Common myeloid progenitor, CD34-positive (primary cell): ENCODE measurements around the gene ERVK3-1.

Experiments
- CTCF ChIA-PET: fragments of 350-600 bp; sonication (Branson Sonifier 250); formaldehyde crosslinking; loops from one replicate; lab custom pipeline; 2021; ENCODE audit warnings: antibody characterized with exemption; lab: Charles Lee
- POLR2A ChIA-PET: fragments of 350-600 bp; sonication (Branson Sonifier 250); formaldehyde crosslinking; loops from one replicate; lab custom pipeline; 2021; ENCODE audit warnings: antibody characterized with exemption; lab: Charles Lee
- DNase-seq, 3 donors: peaks; one replicate each; pipeline versions ENCODE4 v3.0.0 to v3.0.0-alpha.2; 2013
- H3K27ac ChIP-seq, 2 experiments: 1 replicate in 1 of 2; 2 replicates in 1 of 2; pipeline ENCODE4 v1.7.0; 2013; ENCODE audit warnings: inconsistent platforms in 2 of 2, low read length in 2 of 2, mild to moderate bottlenecking in 2 of 2, low read depth in 1 of 2, moderate library complexity in 1 of 2; ENCODE audit not compliant: severe bottlenecking in 2 of 2, insufficient read depth in 1 of 2, poor library complexity in 1 of 2
- H3K27me3 ChIP-seq, 5 experiments: replicated peaks in 2 of 5; 1 replicate in 3 of 5; 2 replicates in 2 of 5; pipeline versions ENCODE4 v1.6.1 to v1.7.0; 2013; ENCODE audit warnings: low read length in 4 of 5, mild to moderate bottlenecking in 2 of 5, moderate library complexity in 2 of 5, inconsistent platforms in 1 of 5; ENCODE audit not compliant: insufficient read depth in 5 of 5, control insufficient read depth in 4 of 5
- H3K36me3 ChIP-seq, 4 experiments: 1 replicate in 2 of 4; 2 replicates in 2 of 4; pipeline versions ENCODE4 v1.6.1 to v1.7.0; 2013; ENCODE audit warnings: low read length in 3 of 4, control low read depth in 1 of 4, mild to moderate bottlenecking in 1 of 4; ENCODE audit not compliant: control insufficient read depth in 4 of 4, insufficient read depth in 4 of 4
- H3K4me1 ChIP-seq, 4 experiments: 1 replicate in 3 of 4; 2 replicates in 1 of 4; pipeline versions ENCODE4 v1.6.1 to v1.7.1; 2013; ENCODE audit warnings: low read length in 3 of 4, mild to moderate bottlenecking in 3 of 4, control low read depth in 1 of 4, inconsistent platforms in 1 of 4, moderate library complexity in 1 of 4; ENCODE audit not compliant: control insufficient read depth in 4 of 4, insufficient read depth in 4 of 4; ENCODE audit errors: control extremely low read depth in 1 of 4
- H3K4me3 ChIP-seq, 7 experiments: 1 replicate in 4 of 7; 2 replicates in 3 of 7; pipeline versions ENCODE4 v1.5.1 to v1.7.0; 2013; ENCODE audit warnings: mild to moderate bottlenecking in 7 of 7, low read length in 6 of 7, moderate library complexity in 6 of 7, inconsistent platforms in 2 of 7, low read depth in 2 of 7, control low read depth in 1 of 7; ENCODE audit not compliant: insufficient read depth in 4 of 7, control insufficient read depth in 1 of 7; ENCODE audit errors: extremely low read depth in 1 of 7
- H3K9me3 ChIP-seq, 5 experiments: 1 replicate in 4 of 5; 2 replicates in 1 of 5; pipeline versions ENCODE4 v1.6.1 to v1.7.1; 2013; ENCODE audit warnings: low read length in 4 of 5, mild to moderate bottlenecking in 2 of 5, inconsistent platforms in 1 of 5, low read depth in 1 of 5, moderate library complexity in 1 of 5; ENCODE audit not compliant: control insufficient read depth in 4 of 5, insufficient read depth in 2 of 5; ENCODE audit errors: control extremely low read depth in 1 of 5
- WGBS: methylation state at CpG from one replicate; pipeline ENCODE4 v1.1.5; 2013; ENCODE audit not compliant: insufficient coverage; 5-methylcytosine and 5-hydroxymethylcytosine counted together

ERVK3-1 gene

GRCh38 chr19:58336216-58336615 lies 31.0 kb downstream of the ERVK3-1 start:
- H3K36me3 ChIP-seq, result peaks cover 6 to 54% (median 33%) of the 10 kb centered on the region in 4 experiments
- H3K9me3 ChIP-seq, result peaks cover 0 to 4% (median 0%) of the 10 kb centered on the region in 5 experiments
- H3K27me3 ChIP-seq, result no peaks in the 10 kb centered on the region
- no peak for DNase-seq
- H3K4me1 ChIP-seq, result no peaks in the 10 kb centered on the region
- no peak overlapping the region for H3K27ac ChIP-seq
- WGBS, result 100% methylated on average over 1 of the region's 1 CpG
- no peak overlapping the region for H3K4me3 ChIP-seq
- CTCF ChIA-PET, result interaction anchor here (1.0 kb wide), 1 partner anchor 15 kb away, joined by 4 read pairs; no protein-coding TSS in a partner anchor
- POLR2A ChIA-PET, result interaction anchor here (0.8 kb wide), 1 partner anchor 11 kb away, joined by 3 read pairs; no protein-coding TSS in a partner anchor

GRCh38 chr19:58336820-58337219 lies 31.6 kb downstream of the ERVK3-1 start:
- 100% methylated on average over 2 of the region's 4 CpGs for WGBS
- DNase-seq, result no peak
- H3K9me3 ChIP-seq, result peaks cover 0 to 4% (median 0%) of the 10 kb centered on the region in 5 experiments
- POLR2A ChIA-PET, result interaction anchor here (0.8 kb wide), 1 partner anchor 10 kb away, joined by 3 read pairs; no protein-coding TSS in a partner anchor
- H3K27me3 ChIP-seq, result no peaks in the 10 kb centered on the region
- CTCF ChIA-PET, result interaction anchor here (1.0 kb wide), 1 partner anchor 14 kb away, joined by 4 read pairs; no protein-coding TSS in a partner anchor
- no peak overlapping the region for H3K4me3 ChIP-seq
- peaks cover 10 to 55% (median 36%) of the 10 kb centered on the region in 4 experiments for H3K36me3 ChIP-seq
- no peaks in the 10 kb centered on the region for H3K4me1 ChIP-seq
- no peak overlapping the region for H3K27ac ChIP-seq

DNA sequence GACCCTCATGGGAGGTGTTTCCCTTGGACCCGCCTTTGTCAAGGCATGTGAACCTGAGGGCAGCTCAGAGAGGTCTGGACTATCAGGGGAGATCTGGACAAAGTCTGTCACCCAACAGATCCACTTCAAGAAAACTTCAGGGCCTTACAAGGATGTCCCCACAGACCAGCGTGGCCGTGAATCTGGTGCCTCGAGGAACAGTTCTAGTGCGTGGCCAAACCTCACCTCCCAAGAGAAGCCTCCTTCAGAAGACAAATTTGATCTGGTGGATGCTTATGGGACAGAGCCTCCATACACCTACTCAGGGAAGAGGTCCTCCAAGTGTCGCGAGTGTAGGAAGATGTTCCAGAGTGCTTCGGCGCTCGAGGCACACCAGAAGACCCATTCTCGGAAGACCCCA lies 33.2 kb downstream of the ERVK3-1 start:
- WGBS, result 98% methylated on average over 9 of the region's 11 CpGs
- Histone ChIP-seq H3K9me3 (peaks cover 0 to 4% (median 0%) of the 10 kb centered on the region in 5 experiments), H3K27me3 (no peaks in the 10 kb centered on the region), H3K36me3 (peaks cover 10 to 55% (median 36%) of the 10 kb centered on the region in 4 experiments), H3K4me3 (no peak overlapping the region), H3K4me1 (no peaks in the 10 kb centered on the region), H3K27ac (no peak overlapping the region)
- ChIA-PET CTCF (no interaction called here), POLR2A (no interaction called here)
- DNase-seq, result no peak

- WGBS, result 91% methylated on average over 28 of the region's 30 CpGs
- no peaks in the 10 kb centered on the region for H3K4me1 ChIP-seq
- no peaks in the 10 kb centered on the region for H3K27me3 ChIP-seq
- CTCF ChIA-PET, result interaction anchor here (0.7 to 1.2 kb wide), 2 partner anchors 9 to 32 kb away, joined by 3 read pairs; no protein-coding TSS in a partner anchor
- H3K36me3 ChIP-seq, result peaks cover 10 to 55% (median 36%) of the 10 kb centered on the region in 4 experiments
- H3K4me3 ChIP-seq, result no peak overlapping the region
- DNase-seq, result peak in 2 of 3 donors; percentile 25 to 37
- H3K27ac ChIP-seq, result no peak overlapping the region
- POLR2A ChIA-PET, result no interaction called here
- peaks cover 0 to 4% (median 0%) of the 10 kb centered on the region in 5 experiments for H3K9me3 ChIP-seq
These were observed 33.8 kb downstream of the ERVK3-1 start for GRCh38 chr19:58338825-58339558.

DNA sequence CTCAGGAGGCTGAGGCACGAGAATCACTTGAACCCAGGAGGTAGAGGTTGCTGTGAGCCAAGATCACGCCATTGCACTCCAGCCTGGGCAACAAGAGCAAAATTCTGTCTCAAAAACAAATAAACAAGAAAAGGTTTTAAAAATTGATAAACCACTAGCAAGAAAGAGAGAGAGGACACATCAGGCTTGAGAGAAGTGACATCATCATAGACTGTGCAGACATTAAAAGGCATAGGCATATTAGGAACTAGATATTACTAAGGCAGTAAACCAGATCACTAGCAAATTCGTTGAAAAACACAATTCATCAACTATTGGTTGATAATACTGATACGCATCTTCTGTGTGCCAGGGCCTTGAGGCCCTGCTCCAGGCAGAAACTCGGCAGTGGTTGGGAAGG lies 40.4 kb downstream of the ERVK3-1 start:
- Histone ChIP-seq H3K4me3 (no peak overlapping the region), H3K4me1 (peaks cover 4 to 21% (median 19%) of the 10 kb centered on the region in 4 experiments), H3K36me3 (peaks cover 2 to 12% (median 5%) of the 10 kb centered on the region in 4 experiments), H3K27me3 (no peaks in the 10 kb centered on the region), H3K9me3 (no peaks in the 10 kb centered on the region), H3K27ac (no peak overlapping the region)
- DNase-seq, result no peak
- ChIA-PET POLR2A (no interaction called here), CTCF (interaction anchor here (1.1 to 1.6 kb wide), 2 partner anchors 15 to 17 kb away, joined by 3 read pairs; partner anchors contain the start of gene ZNF497)
- WGBS, result 100% methylated on average over 2 of the region's 5 CpGs

GRCh38 chr19:58346961-58347929 lies 42.1 kb downstream of the ERVK3-1 start:
- Histone ChIP-seq H3K4me3 (peak overlapping the region; percentile 34 to 88 (median 71)), H3K27me3 (no peaks in the 10 kb centered on the region), H3K9me3 (no peaks in the 10 kb centered on the region), H3K36me3 (peaks cover 0 to 11% (median 0%) of the 10 kb centered on the region in 4 experiments), H3K4me1 (peaks cover 4 to 21% (median 19%) of the 10 kb centered on the region in 4 experiments), H3K27ac (peak overlapping the region; percentile 32 to 50)
- ChIA-PET POLR2A (interaction anchor here (1.1 to 1.8 kb wide), 6 partner anchors 9 to 42 kb away, joined by 3 to 9 read pairs (median 4); partner anchors contain the start of genes ZNF497 and ZSCAN22), CTCF (interaction anchor here (0.7 to 2.2 kb wide), 4 partner anchors 9 to 17 kb away, joined by 3 to 8 read pairs (median 4); no protein-coding TSS in a partner anchor)
- DNase-seq, result peak; percentile 59 to 83 (median 73)
- under 1% methylated on average over 58 of the region's 82 CpGs for WGBS
